Heart left ventricle (tissue), 13 donors: ENCODE data around the gene WDR90.

Source experiments
- CTCF ChIP-seq, 12 donors: fragments of 200-600 bp; sonication (generic) in 4 of 12; IDR thresholded peaks; one replicate each; pipeline versions ENCODE4 v1.5.0 to v1.8.0; 2018 to 2022; ENCODE audit warnings: antibody characterized with exemption in 12 of 12, mild to moderate bottlenecking in 5 of 12
- POLR2A ChIP-seq, 2 donors: fragments of 450-650 bp; IDR thresholded peaks; one replicate each; pipeline ENCODE4 v1.6.1; 2017; ENCODE audit warnings: antibody characterized with exemption in 2 of 2, mild to moderate bottlenecking in 2 of 2, moderate library complexity in 2 of 2
- donor health status: ischemic (EF 13 %, LVEDD 7.1; RV severe dilation, severe dysfunction).
- donor health status: DM: no; HTN: yes; CAD: no.
- donor health status: DM: no; HTN: no; CAD: no.
- donor health status: ischemic (EF 25% LVEDD 6.9; RV normal size, moderate dysfunction).
- donor health status: ischemic (EF 25% LVEDD 5.7; RV mildly dilated, moderate dysfunction).
- donor health status: ischemic (EF 35%, LVEDD 5.7; RV mildly dilated, moderate dysfunction).
- donor health status: nonischemic (EF 11% LVEDD 7.7; RV severe dilation, severe dysfunction).
- donor health status: DM: yes; HTN: yes; CAD: no.
- donor health status: PGD.
- donor health status: ischemic (EF 29% LVEDD 5.4; RV normal size, mild dysfunction).
- donor health status: nonischemic (EF 23%, LVEDD 6.1; RV moderate dilation, normal function).

- TF ChIP-seq CTCF (IDR thresholded peaks at IDR 0.05) (no peak), POLR2A (IDR thresholded peaks at IDR 0.05) (no peak)
Measured at GRCh38 chr16:629185-629832, 19.9 kb upstream of the WDR90 start.
